ENCODE measurements around the gene GTF2H3.

- TF ChIP-seq RAD21 (IDR thresholded peaks at IDR 0.05; ENCODE audit: low read length) (no peak), CHD2 (IDR thresholded peaks at IDR 0.05; ENCODE audit: low read length, partially characterized antibody) (no peak), FOXJ3 (CRISPR knock-in tag; IDR thresholded peaks at IDR 0.05) (no peak), POLR2AphosphoS5 (IDR thresholded peaks at IDR 0.05; ENCODE audit: low read depth, low read length) (no peak), REST (IDR thresholded peaks at IDR 0.05; ENCODE audit: low read depth, low read length) (no peak), MXI1 (IDR thresholded peaks at IDR 0.05; ENCODE audit: low read depth, low read length) (no peak), RXRA (IDR thresholded peaks at IDR 0.05; ENCODE audit: borderline replicate concordance, low read depth) (no peak), SMC3 (IDR thresholded peaks at IDR 0.05; ENCODE audit: low read depth, low read length) (no peak), PBX3 (IDR thresholded peaks at IDR 0.05) (no peak), CTCF (IDR thresholded peaks at IDR 0.05) (no peak), JUND (IDR thresholded peaks at IDR 0.05) (no peak), NFIC (IDR thresholded peaks at IDR 0.05; ENCODE audit: borderline replicate concordance) (no peak), GABPA (IDR thresholded peaks at IDR 0.05; ENCODE audit: low read depth) (no peak)
Observed at GRCh38 chr12:123655420-123655819, 21.8 kb downstream of the GTF2H3 start.

All from SK-N-SH (cell line).